ENCODE results near the gene TXNRD1. TPM values are rescaled to one million over a fixed set of nuclear protein-coding genes. Genes with fewer than 3 reads are reported as not detected.

The TXNRD1 gene
- total RNA-seq, 1 experiment from 2014 or later = 327 TPM

DNA sequence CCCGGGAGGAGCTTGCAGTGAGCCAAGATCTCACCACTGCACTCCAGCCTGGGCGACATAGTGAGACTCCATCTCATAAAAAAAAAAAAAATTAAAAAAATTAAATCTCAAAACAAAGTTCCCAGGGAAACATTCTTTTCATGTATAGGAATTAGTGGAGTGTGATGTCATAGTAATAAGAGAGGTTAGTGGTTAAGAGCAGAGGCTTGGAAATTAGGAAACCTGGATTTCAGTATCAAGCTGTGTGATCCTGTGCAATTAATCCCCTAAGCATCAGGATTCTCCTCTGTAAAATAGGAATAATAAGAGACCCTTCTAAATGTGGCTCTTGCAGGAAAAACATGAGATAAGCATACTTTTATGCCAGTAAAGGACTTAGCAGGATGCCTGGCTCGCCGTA is 3.1 kb upstream of the TXNRD1 start:
- H3K4me3 ChIP-seq (replicated peaks in 1 of 2; ENCODE audit: low read depth in 1 of 2, low read length in 2 of 2) = no peak overlapping the region
- no peak overlapping the region for H3K4me2 ChIP-seq (ENCODE audit: low read length)
- no peak for ATAC-seq
- H3K4me1 ChIP-seq (ENCODE audit: control insufficient read depth in 1 of 2, insufficient read depth in 2 of 2, low read length in 2 of 2) = peaks cover 11 to 31% of the 10 kb centered on the region in 2 experiments
- no peak for TF ChIP-seq ELF1 (IDR thresholded peaks at IDR 0.05; ENCODE audit: borderline replicate concordance, low read depth)
- TF ChIP-seq ZFX (IDR thresholded peaks at IDR 0.05) = no peak
- TF ChIP-seq, protein P1, sequence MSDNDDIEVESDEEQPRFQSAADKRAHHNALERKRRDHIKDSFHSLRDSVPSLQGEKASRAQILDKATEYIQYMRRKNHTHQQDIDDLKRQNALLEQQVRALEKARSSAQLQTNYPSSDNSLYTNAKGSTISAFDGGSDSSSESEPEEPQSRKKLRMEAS (IDR thresholded peaks at IDR 0.05) = no peak
- no peak for TF ChIP-seq CEBPB (IDR thresholded peaks at IDR 0.05; ENCODE audit: low read depth)
- TF ChIP-seq RAD21 (IDR thresholded peaks at IDR 0.05; ENCODE audit: low read depth) = no peak
- no peak for TF ChIP-seq SRF (IDR thresholded peaks at IDR 0.05; ENCODE audit: low read depth)
- no peaks in the 10 kb centered on the region; the same call in 1 of the 2 replicates for H3K79me2 ChIP-seq (ENCODE audit: insufficient read depth, low read length)
- no peaks in the 10 kb centered on the region for H3K27me3 ChIP-seq (ENCODE audit: insufficient read depth, low read length)
- H4K20me1 ChIP-seq (ENCODE audit: insufficient read depth) = no peaks in the 10 kb centered on the region
- CTCF ChIA-PET = interaction anchor here (1.0 kb wide), 1 partner anchor 146 kb away, joined by 3 read pairs; no protein-coding TSS in a partner anchor
- no TSS peak for BruUV-seq (replicated peaks)
- no peak for DNase-seq (ENCODE audit: low read depth, low spot score)
- H3K9me2 ChIP-seq (ENCODE audit: insufficient read depth) = no peaks in the 10 kb centered on the region
- H3K9ac ChIP-seq (ENCODE audit: low read length) = no peak overlapping the region
- RAD21 ChIA-PET (ENCODE audit: low non-redundant PET in 1 of 2, low total read pairs in 2 of 2, uncharacterized antibody in 2 of 2, unreplicated experiment in 2 of 2) = no interaction called here
- POLR2A ChIA-PET = no interaction called here
- no peaks in the 10 kb centered on the region for H3K36me3 ChIP-seq (ENCODE audit: control insufficient read depth in 1 of 2, insufficient read depth in 2 of 2, low read length in 2 of 2)
- no peak overlapping the region for H3K27ac ChIP-seq (ENCODE audit: low read depth, low read length)
- H3K9me3 ChIP-seq (ENCODE audit: control insufficient read depth in 1 of 2, insufficient read depth in 1 of 2, low read depth in 1 of 2, low read length in 2 of 2) = no peaks in the 10 kb centered on the region
- intact Hi-C loops (cut with micrococcal nuclease) = no loop called here
- H2AFZ ChIP-seq (ENCODE audit: low read depth, low read length, poor library complexity, severe bottlenecking) = no peak overlapping the region

DNA sequence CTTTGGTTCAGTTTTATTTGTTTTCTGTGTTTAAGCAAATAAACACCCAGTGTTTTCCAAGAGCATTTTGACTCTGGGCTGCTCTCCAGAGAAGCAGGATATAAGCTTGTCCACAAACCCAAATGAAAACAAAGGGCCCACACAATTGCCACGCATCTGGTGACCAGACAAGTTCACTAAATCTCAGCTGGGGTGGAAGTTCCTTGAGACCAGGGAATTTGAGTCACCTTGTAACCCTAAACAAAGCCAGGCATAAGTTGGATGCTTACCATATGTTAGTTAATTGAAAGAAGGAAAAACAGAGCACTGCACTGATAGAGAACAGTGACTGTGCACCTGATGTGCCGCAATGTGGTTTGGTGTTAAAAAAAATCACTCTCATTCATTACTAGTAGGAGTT is 1.6 kb upstream of the TXNRD1 start:
- Histone ChIP-seq H3K79me2 (ENCODE audit: insufficient read depth, low read length) (no peaks in the 10 kb centered on the region; the same call in 1 of the 2 replicates), H3K9me2 (ENCODE audit: insufficient read depth) (no peaks in the 10 kb centered on the region), H3K4me1 (ENCODE audit: control insufficient read depth in 1 of 2, insufficient read depth in 2 of 2, low read length in 2 of 2) (peaks cover 26 to 45% of the 10 kb centered on the region in 2 experiments), H3K4me3 (replicated peaks in 1 of 2; ENCODE audit: low read depth in 1 of 2, low read length in 2 of 2) (no peak overlapping the region), H3K4me2 (ENCODE audit: low read length) (no peak overlapping the region), H3K27ac (ENCODE audit: low read depth, low read length) (no peak overlapping the region), H3K27me3 (ENCODE audit: insufficient read depth, low read length) (no peaks in the 10 kb centered on the region), H3K36me3 (ENCODE audit: control insufficient read depth in 1 of 2, insufficient read depth in 2 of 2, low read length in 2 of 2) (no peaks in the 10 kb centered on the region), H3K9ac (ENCODE audit: low read length) (no peak overlapping the region), H4K20me1 (ENCODE audit: insufficient read depth) (no peaks in the 10 kb centered on the region), H3K9me3 (ENCODE audit: control insufficient read depth in 1 of 2, insufficient read depth in 1 of 2, low read depth in 1 of 2, low read length in 2 of 2) (no peaks in the 10 kb centered on the region), H2AFZ (ENCODE audit: low read depth, low read length, poor library complexity, severe bottlenecking) (no peak overlapping the region)
- no TSS peak for BruUV-seq (replicated peaks)
- POLR2A ChIA-PET = no interaction called here
- intact Hi-C loops (cut with micrococcal nuclease) = no loop called here
- DNase-seq (ENCODE audit: low read depth, low spot score) (no peak), ATAC-seq (no peak)
- RAD21 ChIA-PET (ENCODE audit: low non-redundant PET in 1 of 2, low total read pairs in 2 of 2, uncharacterized antibody in 2 of 2, unreplicated experiment in 2 of 2) = interaction anchor here in 1 of 2 experiments (0.7 kb wide), 1 partner anchor 55 kb away, joined by 3 read pairs; no protein-coding TSS in a partner anchor
- CTCF ChIA-PET = no interaction called here
- TF ChIP-seq EZH2phosphoT487 (IDR thresholded peaks at IDR 0.05; ENCODE audit: borderline replicate concordance) = no peak
- no peak for TF ChIP-seq ZNF274 (IDR thresholded peaks at IDR 0.05; ENCODE audit: low read depth, low read length)
- TF ChIP-seq JUND (IDR thresholded peaks at IDR 0.05) = no peak
- no peak for TF ChIP-seq YY1 (IDR thresholded peaks at IDR 0.05; ENCODE audit: extremely low read depth, insufficient replicate concordance, low read depth, low read length)
- no peak for TF ChIP-seq ELF1 (IDR thresholded peaks at IDR 0.05; ENCODE audit: borderline replicate concordance, low read depth)
- no peak for TF ChIP-seq FOSL1 (IDR thresholded peaks at IDR 0.05; ENCODE audit: low read depth)
- TF ChIP-seq, protein P2, sequence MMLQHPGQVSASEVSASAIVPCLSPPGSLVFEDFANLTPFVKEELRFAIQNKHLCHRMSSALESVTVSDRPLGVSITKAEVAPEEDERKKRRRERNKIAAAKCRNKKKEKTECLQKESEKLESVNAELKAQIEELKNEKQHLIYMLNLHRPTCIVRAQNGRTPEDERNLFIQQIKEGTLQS (IDR thresholded peaks at IDR 0.05) = no peak
- no peak for TF ChIP-seq CBX3 (IDR thresholded peaks at IDR 0.05; ENCODE audit: low read depth)
- no peak for TF ChIP-seq SRF (IDR thresholded peaks at IDR 0.05; ENCODE audit: low read depth)
- no peak for TF ChIP-seq SIN3A (IDR thresholded peaks at IDR 0.05; ENCODE audit: low read depth)
- TF ChIP-seq EGR1 (IDR thresholded peaks at IDR 0.05; ENCODE audit: low read depth) = no peak
- no peak for TF ChIP-seq TCF7L2 (IDR thresholded peaks at IDR 0.05; ENCODE audit: borderline replicate concordance, extremely low read depth, insufficient read depth, insufficient read length)
- TF ChIP-seq, protein P3, sequence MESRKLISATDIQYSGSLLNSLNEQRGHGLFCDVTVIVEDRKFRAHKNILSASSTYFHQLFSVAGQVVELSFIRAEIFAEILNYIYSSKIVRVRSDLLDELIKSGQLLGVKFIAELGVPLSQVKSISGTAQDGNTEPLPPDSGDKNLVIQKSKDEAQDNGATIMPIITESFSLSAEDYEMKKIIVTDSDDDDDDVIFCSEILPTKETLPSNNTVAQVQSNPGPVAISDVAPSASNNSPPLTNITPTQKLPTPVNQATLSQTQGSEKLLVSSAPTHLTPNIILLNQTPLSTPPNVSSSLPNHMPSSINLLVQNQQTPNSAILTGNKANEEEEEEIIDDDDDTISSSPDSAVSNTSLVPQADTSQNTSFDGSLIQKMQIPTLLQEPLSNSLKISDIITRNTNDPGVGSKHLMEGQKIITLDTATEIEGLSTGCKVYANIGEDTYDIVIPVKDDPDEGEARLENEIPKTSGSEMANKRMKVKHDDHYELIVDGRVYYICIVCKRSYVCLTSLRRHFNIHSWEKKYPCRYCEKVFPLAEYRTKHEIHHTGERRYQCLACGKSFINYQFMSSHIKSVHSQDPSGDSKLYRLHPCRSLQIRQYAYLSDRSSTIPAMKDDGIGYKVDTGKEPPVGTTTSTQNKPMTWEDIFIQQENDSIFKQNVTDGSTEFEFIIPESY (IDR thresholded peaks at IDR 0.05; ENCODE audit: extremely low read depth, insufficient replicate concordance, low read length) = no peak
